IMR-90 (cell line): ENCODE results near the gene FLT3. TPM values are rescaled to one million over a fixed set of nuclear protein-coding genes. Genes with fewer than 3 reads are reported as not detected.

Experiments used
- ATAC-seq: fragments of 200-7000 bp; cut with Tn5 transposase; 2 replicates; pipeline ENCODE4 v1.9.1; 2020; ENCODE audit warnings: low read depth, mild to moderate bottlenecking, moderate library complexity
- BruUV-seq: library from RNA; stranded (reverse); fragments of 400-500 nt; replicated peaks from 2 replicates; lab custom pipeline; 2021; lab: Mats Ljungman, UMichigan
- CTCF ChIA-PET: fragments of 300-600 bp; formaldehyde crosslinking; extraction: SDS; loops from one replicate; lab custom pipeline; 2021; ENCODE audit warnings: antibody characterized with exemption; lab: Yijun Ruan, JAX
- POLR2A ChIA-PET: fragments of 300-600 bp; sonication (Branson Sonifier 250); formaldehyde crosslinking; loops from one replicate; lab custom pipeline; 2022; ENCODE audit warnings: antibody characterized with exemption; ENCODE audit not compliant: unreplicated experiment; lab: Charles Lee
- DNase-seq: peaks from one replicate; pipeline ENCODE4 v3.0.0; 2013
- H2AFZ ChIP-seq: replicated peaks from 2 replicates; pipeline ENCODE3; 2013; ENCODE audit warnings: low read length, mild to moderate bottlenecking; ENCODE audit not compliant: poor library complexity
- H2AK5ac ChIP-seq: 2 replicates; pipeline ENCODE4 v1.6.1; 2013; ENCODE audit warnings: low read depth, low read length, inconsistent platforms
- H2AK9ac ChIP-seq: replicated peaks from 2 replicates; pipeline ENCODE3; 2013; ENCODE audit warnings: mild to moderate bottlenecking, low read depth, low read length, moderate library complexity; ENCODE audit not compliant: poor library complexity
- H2BK120ac ChIP-seq: 2 replicates; pipeline ENCODE4 v1.6.1; 2013; ENCODE audit warnings: low read depth, low read length, inconsistent platforms
- H2BK15ac ChIP-seq: 3 replicates; pipeline ENCODE4 v1.6.1; 2013; ENCODE audit warnings: low read depth, low read length, inconsistent platforms
- H2BK20ac ChIP-seq: 2 replicates; pipeline ENCODE4 v1.6.1; 2013; ENCODE audit warnings: low read depth, mild to moderate bottlenecking, inconsistent platforms, low read length, moderate library complexity
- H2BK5ac ChIP-seq: 2 replicates; pipeline ENCODE4 v1.6.1; 2013; ENCODE audit warnings: mild to moderate bottlenecking, low read depth, low read length, inconsistent platforms; ENCODE audit not compliant: poor library complexity, severe bottlenecking
- H3K14ac ChIP-seq: replicated peaks from 2 replicates; pipeline ENCODE4 v1.6.1; 2013; ENCODE audit warnings: low read depth, low read length, inconsistent platforms
- H3K18ac ChIP-seq: 2 replicates; pipeline ENCODE4 v1.6.1; 2013; ENCODE audit warnings: low read depth, low read length, control low read depth
- H3K23ac ChIP-seq: 2 replicates; pipeline ENCODE4 v1.6.1; 2013; ENCODE audit warnings: low read depth, low read length, inconsistent platforms
- H3K27ac ChIP-seq: 2 replicates; pipeline ENCODE4 v1.5.1; 2013; ENCODE audit warnings: mild to moderate bottlenecking, control low read depth, low read length; ENCODE audit not compliant: insufficient read depth
- H3K27me3 ChIP-seq: 2 replicates; pipeline ENCODE4 v1.6.1; 2013; ENCODE audit warnings: low read length; ENCODE audit not compliant: control insufficient read depth, insufficient read depth
- H3K36me3 ChIP-seq: 2 replicates; pipeline ENCODE4 v1.6.1; 2013; ENCODE audit warnings: low read length, mixed read lengths; ENCODE audit not compliant: control insufficient read depth, insufficient read depth
- H3K4ac ChIP-seq: 2 replicates; pipeline ENCODE4 v1.6.1; 2013; ENCODE audit warnings: low read depth, low read length, inconsistent platforms
- H3K4me1 ChIP-seq: 2 replicates; pipeline ENCODE4 v1.6.1; 2013; ENCODE audit warnings: low read length, mixed read lengths; ENCODE audit not compliant: control insufficient read depth, insufficient read depth
- H3K4me2 ChIP-seq: 2 replicates; pipeline ENCODE4 v1.6.1; 2013; ENCODE audit warnings: low read depth, mild to moderate bottlenecking, control low read depth, low read length, moderate library complexity
- H3K4me3 ChIP-seq: 2 replicates; pipeline ENCODE4 v1.5.1; 2013; ENCODE audit warnings: low read depth, mild to moderate bottlenecking, control low read depth, low read length, moderate library complexity; ENCODE audit not compliant: insufficient read depth
- H3K56ac ChIP-seq: 2 replicates; pipeline ENCODE4 v1.6.1; 2013; ENCODE audit warnings: low read length, inconsistent platforms; ENCODE audit not compliant: insufficient read depth; ENCODE audit errors: extremely low read depth
- H3K79me1 ChIP-seq, 2 experiments: 2 replicates each; pipeline ENCODE4 v1.6.1; 2013; ENCODE audit warnings: low read length in 2 of 2, inconsistent platforms in 1 of 2, low read depth in 1 of 2
- H3K9ac ChIP-seq: 2 replicates; pipeline ENCODE4 v1.6.1; 2013; ENCODE audit warnings: low read depth, low read length, control low read depth
- H3K9me1 ChIP-seq: 2 replicates; pipeline ENCODE4 v1.6.1; 2013; ENCODE audit warnings: low read length, inconsistent platforms; ENCODE audit not compliant: insufficient read depth
- H3K9me3 ChIP-seq: 2 replicates; pipeline ENCODE4 v1.6.1; 2013; ENCODE audit warnings: low read length; ENCODE audit not compliant: control insufficient read depth, insufficient read depth
- H4K20me1 ChIP-seq: 2 replicates; pipeline ENCODE4 v1.6.1; 2013; ENCODE audit warnings: low read length, inconsistent platforms; ENCODE audit not compliant: insufficient read depth
- H4K5ac ChIP-seq: 2 replicates; pipeline ENCODE4 v1.6.1; 2013; ENCODE audit warnings: mild to moderate bottlenecking, low read depth, low read length, control low read depth
- H4K8ac ChIP-seq, 2 experiments: 2 replicates each; pipeline ENCODE4 v1.6.1; 2013; ENCODE audit warnings: low read depth in 2 of 2, low read length in 2 of 2, control low read depth in 1 of 2, inconsistent platforms in 1 of 2
- H4K91ac ChIP-seq: 2 replicates; pipeline ENCODE4 v1.6.1; 2013; ENCODE audit warnings: low read depth, low read length, inconsistent platforms; ENCODE audit not compliant: insufficient read depth
- SMC3 ChIP-seq: fragments of 150-350 bp; IDR thresholded peaks from 2 replicates; pipeline ENCODE4 v1.6.1; 2016; ENCODE audit warnings: low read depth, mild to moderate bottlenecking, antibody characterized with exemption, low read length, moderate library complexity
- WGBS, 2 experiments: methylation state at CpG; one replicate each; pipeline versions ENCODE4 v1.1.5 to v1.1.7; 2013; ENCODE audit warnings: missing lambda C conversion rate in 2 of 2; ENCODE audit not compliant: insufficient read length in 1 of 2; ENCODE audit errors: extremely low coverage in 2 of 2; 5-methylcytosine and 5-hydroxymethylcytosine counted together
- dilution Hi-C: fragments of 300-500 bp; cut with HindIII; formaldehyde crosslinking; loops from one replicate; pipeline ENCODE4 v1.14.3; 2018; ENCODE audit warnings: low sequenced_read_pairs; ENCODE audit not compliant: unreplicated experiment
- in situ Hi-C: fragments of 300-500 bp; cut with MboI; formaldehyde crosslinking; loops from 3 replicates; pipeline ENCODE4 v1.14.3; 2019; ENCODE audit warnings: low sequenced_read_pairs, inconsistent platforms, mixed read lengths
- intact Hi-C: fragments of 100-400 bp; cut with micrococcal nuclease; formaldehyde crosslinking; loops from 2 replicates; pipeline ENCODE4 v1.10.0; 2022
- polyA plus RNA-seq, 3 experiments: library from polyadenylated mRNA; depleted of rRNA; stranded (reverse); fragments of >200 nt; gene quantifications; 2 replicates each; pipeline ENCODE4 v1.2.3, GENCODE V29; 2012; ENCODE audit warnings: low replicate concordance in 1 of 3
- total RNA-seq: library from RNA; depleted of rRNA; stranded (reverse); fragments of >200 nt; gene quantifications from 2 replicates; pipeline ENCODE4 v1.2.3, GENCODE V29; 2012

Gene FLT3
- total and polyA plus RNA-seq, 2 of the 4 experiments (the other 2 are of a cell fraction): not detected

DNA sequence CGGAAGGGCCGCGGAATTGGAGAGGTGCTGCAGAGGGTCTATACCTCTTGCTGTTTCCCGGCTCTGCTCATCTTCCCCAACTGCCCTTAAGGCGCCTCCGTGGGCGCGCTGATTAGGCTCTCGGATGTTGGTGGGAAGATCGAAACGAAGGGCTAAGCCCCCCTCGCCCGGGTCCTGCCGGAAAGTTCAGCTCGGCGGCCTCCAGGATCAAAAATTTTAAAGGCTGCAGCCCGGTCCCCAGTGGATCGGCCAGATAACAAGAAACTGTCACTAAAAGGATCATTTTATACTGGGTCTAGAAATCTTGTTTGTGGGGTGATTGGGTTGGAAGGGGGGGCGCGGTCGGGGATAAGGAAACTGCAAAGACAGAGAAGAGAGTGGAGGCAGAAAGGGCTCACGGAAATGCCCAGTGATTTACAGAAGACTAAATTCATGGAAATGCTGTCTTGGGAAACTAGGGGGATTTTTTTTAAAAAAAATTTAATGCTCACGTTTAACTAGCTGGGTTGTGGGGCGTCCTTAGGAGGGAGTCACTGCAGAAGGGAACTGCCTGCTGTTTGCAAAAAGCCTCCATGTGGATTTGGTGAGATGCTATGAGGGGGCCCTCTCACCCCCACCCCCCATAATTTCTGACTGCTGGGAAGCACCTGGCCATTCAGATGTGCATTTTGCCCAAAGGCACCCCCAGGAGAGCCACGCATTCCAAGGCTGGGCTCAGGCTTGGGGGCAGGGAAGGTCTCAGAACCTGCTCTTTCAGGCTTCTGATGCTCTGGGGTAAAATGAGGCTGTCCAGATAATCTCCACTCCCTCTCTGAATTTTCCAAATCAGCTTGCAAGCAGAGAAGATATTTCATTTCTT lies 138.9 kb downstream of the FLT3 start:
- POLR2A ChIA-PET: no interaction called here
- CTCF ChIA-PET: no interaction called here
- in situ Hi-C loops: no loop called here

More for the DNA sequence above, 138.9 kb downstream of the FLT3 start:
- peaks cover 88% of the 10 kb centered on the region for H3K27me3 ChIP-seq
- no peak overlapping the region for H3K27ac ChIP-seq
- BruUV-seq: no TSS peak
- no peak overlapping the region for H2BK120ac ChIP-seq
- H4K8ac ChIP-seq: no peak overlapping the region
- H3K18ac ChIP-seq: no peak overlapping the region
- H3K23ac ChIP-seq: no peak overlapping the region
- no peaks in the 10 kb centered on the region for H4K20me1 ChIP-seq
- no peak overlapping the region for H2BK5ac ChIP-seq
- no peak overlapping the region for H4K91ac ChIP-seq
- no peak overlapping the region for H2BK15ac ChIP-seq
- H2AK5ac ChIP-seq: no peak overlapping the region
- H3K36me3 ChIP-seq: no peaks in the 10 kb centered on the region
- H4K5ac ChIP-seq: no peak overlapping the region
- WGBS, 2 experiments: 6% methylated on average over 3 of the region's 25 CpGs; no CpG with 5 or more reads in 1 of the 2 experiments
- no peaks in the 10 kb centered on the region; the same call in 1 of the 2 replicates for H3K9me3 ChIP-seq
- no peak overlapping the region for H3K56ac ChIP-seq
- no peak overlapping the region for H2AK9ac ChIP-seq
- H3K9me1 ChIP-seq: no peaks in the 10 kb centered on the region
- dilution Hi-C loops: no loop called here
- peak overlapping the region; percentile 10 for H2AFZ ChIP-seq
- peaks cover 3% of the 10 kb centered on the region; the same call in 1 of the 2 replicates for H3K4me1 ChIP-seq
- intact Hi-C loops: no loop called here
- H3K79me1 ChIP-seq: no peaks in the 10 kb centered on the region
- DNase-seq (no peak), ATAC-seq (peak; percentile 24; the same call in 1 of the 2 replicates)
- no peak for TF ChIP-seq SMC3
- peak overlapping the region; percentile 38; the same call in 1 of the 2 replicates for H3K4me2 ChIP-seq
- H3K14ac ChIP-seq: no peak overlapping the region
- H3K9ac ChIP-seq: no peak overlapping the region
- no peak overlapping the region for H3K4ac ChIP-seq
- no peak overlapping the region for H3K4me3 ChIP-seq
- no peak overlapping the region for H2BK20ac ChIP-seq
